Right hindlimb (tissue), 1 donor: ENCODE data around the gene SENP3.

Experiments
- DNase-seq: peaks from one replicate; pipeline ENCODE4 v3.0.0-alpha.2; 2018

The SENP3 gene

DNA sequence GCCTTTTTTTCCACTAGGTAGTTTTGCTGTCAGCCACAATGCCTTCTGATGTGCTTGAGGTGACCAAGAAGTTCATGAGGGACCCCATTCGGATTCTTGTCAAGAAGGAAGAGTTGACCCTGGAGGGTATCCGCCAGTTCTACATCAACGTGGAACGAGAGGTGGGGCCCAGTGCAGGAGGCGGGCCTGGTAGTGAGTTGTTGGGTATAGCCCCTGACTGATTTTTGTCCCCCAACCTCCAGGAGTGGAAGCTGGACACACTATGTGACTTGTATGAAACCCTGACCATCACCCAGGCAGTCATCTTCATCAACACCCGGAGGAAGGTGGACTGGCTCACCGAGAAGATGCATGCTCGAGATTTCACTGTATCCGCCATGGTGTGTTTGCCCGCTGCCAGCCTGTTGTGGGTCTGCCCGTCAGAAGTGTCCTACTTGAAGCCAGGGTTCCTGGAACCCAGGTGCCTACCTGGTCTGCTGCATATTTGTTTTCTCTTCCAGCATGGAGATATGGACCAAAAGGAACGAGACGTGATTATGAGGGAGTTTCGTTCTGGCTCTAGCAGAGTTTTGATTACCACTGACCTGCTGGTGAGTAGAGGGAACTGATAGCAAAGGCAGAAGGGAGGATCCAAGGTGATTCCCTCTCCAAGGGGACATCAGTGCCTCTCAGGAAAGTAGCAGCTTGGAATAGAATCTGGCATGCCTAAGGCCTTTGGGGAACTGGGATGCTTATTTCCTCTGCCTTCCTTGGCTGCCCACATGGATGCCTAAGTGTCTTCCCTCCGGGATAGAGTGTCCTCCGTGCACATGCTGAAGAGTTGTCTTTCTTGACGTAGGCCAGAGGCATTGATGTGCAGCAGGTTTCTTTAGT, 15.8 kb downstream of the SENP3 start:
- DNase-seq, result no peak

DNA sequence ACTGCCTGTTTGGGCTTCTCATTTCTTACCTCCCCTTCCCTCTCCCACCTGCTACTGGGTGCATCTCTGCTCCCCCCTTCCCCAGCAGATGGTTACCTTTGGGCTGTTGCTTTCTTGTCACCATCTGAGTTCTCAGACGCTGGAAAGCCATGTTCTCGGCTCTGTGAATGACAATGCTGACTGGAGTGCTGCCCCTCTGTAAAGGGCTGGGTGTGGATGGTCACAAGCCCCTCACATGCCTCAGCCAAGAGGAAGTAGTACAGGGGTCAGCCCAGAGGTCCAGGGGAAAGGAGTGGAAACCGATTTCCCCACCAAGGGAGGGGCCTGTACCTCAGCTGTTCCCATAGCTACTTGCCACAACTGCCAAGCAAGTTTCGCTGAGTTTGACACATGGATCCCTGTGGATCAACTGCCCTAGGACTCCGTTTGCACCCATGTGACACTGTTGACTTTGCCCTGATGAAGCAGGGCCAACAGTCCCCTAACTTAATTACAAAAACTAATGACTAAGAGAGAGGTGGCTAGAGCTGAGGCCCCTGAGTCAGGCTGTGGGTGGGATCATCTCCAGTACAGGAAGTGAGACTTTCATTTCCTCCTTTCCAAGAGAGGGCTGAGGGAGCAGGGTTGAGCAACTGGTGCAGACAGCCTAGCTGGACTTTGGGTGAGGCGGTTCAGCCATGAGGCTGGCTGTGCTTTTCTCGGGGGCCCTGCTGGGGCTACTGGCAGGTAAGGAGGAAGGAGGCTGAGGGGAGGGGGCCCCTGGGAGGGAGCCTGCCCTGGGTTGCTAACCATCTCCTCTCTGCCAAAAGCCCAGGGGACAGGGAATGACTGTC, 17.5 kb downstream of the SENP3 start, which contains the start of gene CD68:
Gene CD68, plus strand, starts transcription at position 638 of the 833 bp plus-strand sequence. Its CDS starts 40 bp downstream, at position 678.
- peak; percentile 68 for DNase-seq

DNA sequence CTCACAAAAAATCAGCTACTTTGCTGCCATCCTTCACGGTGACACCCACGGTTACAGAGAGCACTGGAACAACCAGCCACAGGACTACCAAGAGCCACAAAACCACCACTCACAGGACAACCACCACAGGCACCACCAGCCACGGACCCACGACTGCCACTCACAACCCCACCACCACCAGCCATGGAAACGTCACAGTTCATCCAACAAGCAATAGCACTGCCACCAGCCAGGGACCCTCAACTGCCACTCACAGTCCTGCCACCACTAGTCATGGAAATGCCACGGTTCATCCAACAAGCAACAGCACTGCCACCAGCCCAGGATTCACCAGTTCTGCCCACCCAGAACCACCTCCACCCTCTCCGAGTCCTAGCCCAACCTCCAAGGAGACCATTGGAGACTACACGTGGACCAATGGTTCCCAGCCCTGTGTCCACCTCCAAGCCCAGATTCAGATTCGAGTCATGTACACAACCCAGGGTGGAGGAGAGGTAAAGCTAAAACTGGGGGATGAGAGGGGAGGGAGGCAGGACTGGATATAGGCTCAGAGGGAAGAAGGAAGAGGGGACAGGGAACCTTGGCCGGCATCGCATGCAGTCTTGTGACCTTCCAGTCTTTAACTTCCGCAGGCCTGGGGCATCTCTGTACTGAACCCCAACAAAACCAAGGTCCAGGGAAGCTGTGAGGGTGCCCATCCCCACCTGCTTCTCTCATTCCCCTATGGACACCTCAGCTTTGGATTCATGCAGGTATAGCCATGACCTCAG, 18.3 kb downstream of the SENP3 start:
- peak; percentile 22 for DNase-seq

DNA sequence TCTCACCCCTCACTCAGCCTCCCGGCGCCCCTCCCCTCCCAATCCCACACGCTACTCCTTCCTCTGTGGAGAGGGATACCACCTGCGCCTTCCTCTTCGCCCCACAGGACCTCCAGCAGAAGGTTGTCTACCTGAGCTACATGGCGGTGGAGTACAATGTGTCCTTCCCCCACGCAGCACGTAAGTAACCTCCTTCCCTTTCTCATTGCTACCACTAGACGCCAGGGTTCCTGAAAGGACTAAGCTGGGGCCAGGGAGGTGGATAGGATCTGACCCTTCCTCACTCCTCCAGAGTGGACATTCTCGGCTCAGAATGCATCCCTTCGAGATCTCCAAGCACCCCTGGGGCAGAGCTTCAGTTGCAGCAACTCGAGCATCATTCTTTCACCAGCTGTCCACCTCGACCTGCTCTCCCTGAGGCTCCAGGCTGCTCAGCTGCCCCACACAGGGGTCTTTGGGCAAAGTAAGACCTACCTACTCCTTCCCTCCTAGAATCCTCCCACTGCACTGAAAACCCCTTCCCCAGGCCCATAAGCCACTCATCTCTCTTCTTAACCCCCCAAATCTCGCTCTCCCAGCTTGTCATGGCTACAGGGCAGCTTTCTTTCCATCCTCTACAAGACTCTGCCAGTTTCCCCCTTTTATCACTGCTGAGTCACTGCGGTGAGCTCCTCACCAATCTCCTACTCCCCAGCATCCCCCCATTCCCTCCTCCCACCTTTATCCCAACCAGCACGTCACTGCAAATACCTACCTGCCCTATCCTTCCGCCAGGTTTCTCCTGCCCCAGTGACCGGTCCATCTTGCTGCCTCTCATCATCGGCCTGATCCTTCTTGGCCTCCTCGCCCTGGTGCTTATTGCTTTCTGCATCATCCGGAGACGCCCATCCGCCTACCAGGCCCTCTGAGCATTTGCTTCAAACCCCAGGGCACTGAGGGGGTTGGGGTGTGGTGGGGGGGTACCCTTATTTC, 19.2 kb downstream of the SENP3 start:
- peak; percentile 21 for DNase-seq

DNA sequence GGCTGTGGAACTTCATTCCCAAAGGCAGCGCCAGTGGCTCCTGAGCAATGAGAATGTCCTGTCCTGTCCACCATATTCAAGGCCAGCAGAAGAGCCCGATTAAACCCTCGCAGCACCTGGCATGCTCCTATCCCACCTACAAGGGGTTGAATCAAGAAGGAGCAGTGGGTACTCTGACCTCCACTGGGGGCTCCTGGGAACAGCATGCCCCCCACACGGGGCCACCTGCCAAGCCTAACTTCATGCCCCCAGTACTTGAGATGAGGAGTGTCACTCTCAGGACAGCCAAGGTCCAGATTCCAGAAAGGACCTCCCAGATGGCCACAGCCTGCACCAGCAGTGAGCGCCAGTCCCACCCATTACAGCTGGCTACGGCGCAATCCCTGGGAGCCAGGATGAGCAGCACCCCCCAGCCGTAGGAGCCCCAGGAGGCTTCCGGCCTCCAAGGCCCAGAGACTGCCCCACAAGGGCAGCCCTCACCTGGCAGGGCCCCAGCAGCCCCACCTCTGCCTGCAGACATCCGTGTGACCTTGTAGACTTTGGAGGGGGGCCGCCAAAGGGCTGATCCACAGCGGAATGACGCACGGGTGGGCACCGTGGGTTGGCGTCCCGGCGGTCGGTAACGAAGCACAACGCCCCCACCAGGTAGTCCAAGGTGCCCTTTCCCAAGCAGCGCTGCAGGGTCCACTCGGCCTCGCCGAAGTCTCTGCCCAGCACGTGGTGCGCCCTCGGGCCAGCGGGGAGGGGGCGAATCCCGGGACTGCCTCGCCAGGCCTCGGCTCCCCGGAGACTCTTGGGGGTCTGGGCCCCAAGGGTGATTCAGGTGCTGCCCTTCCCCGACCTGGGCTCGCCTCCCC, 20.9 kb downstream of the SENP3 start:
- peak; percentile 44 for DNase-seq

DNA sequence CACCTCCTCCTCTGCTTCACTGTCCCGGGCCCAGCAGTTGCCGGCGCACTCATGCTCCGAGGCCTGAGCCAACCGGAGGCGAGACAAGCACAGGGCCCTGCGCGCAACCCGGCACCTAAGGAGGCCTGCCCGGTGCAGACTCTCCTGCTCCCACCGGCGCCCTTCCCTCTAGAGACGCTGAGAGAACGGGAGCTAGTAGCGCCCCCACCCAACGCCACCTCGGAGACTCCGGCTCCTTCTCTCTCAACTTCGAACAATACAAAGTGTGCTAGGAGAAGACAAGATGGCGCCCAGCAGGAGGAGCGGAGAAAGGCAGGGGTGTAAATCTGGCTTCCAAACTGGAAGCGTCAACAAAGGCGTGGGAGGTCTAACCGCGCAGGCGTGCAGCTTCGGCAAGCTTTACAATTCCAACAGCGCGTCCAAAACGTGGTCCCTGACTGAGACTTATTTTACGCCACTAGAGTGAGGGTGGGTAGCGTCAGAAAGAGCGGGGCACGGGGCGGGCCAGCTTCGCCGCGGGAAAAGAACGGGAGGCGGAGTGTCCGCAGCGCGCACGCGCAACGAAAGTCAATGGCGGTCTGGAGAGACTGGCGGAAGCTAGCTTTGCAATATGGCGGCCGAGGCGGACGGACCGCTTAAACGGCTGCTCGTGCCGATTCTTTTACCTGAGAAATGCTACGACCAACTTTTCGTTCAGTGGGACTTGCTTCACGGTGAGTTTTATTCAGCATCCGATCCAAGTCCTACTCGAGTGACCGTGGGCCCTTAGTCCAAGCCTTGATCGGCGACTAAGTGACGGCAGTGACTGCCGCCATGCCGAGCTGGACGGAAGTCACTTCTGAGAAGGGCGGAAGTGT, 21.8 kb downstream of the SENP3 start, which contains the start of gene MPDU1:
Gene MPDU1, plus strand, starts transcription at position 600 of the 857 bp plus-strand sequence. Its CDS starts 11 bp downstream, at position 611.
- DNase-seq, result peak; percentile 99

DNA sequence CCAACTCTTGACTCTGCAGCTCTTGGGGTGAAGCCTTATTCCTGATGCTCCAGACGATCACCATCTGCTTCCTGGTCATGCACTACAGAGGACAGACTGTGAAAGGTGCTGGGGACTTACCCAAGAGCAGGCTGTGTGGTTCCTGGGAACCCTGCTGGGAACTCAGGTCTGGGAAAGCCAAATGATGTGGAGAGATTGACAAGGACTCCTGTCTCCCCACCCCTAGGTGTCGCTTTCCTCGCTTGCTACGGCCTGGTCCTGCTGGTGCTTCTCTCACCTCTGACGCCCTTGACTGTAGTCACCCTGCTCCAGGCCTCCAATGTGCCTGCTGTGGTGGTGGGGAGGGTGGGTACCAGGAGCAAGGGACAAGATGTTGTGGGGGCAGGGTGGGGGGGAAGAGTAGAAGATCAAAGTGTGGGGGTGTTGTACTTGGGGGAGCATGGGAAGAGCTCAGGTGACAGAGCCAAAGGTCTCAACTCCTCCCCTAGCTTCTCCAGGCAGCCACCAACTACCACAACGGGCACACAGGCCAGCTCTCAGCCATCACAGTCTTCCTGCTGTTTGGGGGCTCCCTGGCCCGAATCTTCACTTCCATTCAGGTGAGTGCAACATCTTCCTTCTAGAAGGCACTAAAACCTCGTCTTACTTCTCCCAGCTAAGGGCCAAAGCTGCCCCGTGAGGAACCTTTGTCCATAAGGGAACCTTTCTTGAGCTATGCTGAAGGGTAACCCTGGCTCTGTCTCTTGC, 25.1 kb downstream of the SENP3 start:
- DNase-seq, result no peak

DNA sequence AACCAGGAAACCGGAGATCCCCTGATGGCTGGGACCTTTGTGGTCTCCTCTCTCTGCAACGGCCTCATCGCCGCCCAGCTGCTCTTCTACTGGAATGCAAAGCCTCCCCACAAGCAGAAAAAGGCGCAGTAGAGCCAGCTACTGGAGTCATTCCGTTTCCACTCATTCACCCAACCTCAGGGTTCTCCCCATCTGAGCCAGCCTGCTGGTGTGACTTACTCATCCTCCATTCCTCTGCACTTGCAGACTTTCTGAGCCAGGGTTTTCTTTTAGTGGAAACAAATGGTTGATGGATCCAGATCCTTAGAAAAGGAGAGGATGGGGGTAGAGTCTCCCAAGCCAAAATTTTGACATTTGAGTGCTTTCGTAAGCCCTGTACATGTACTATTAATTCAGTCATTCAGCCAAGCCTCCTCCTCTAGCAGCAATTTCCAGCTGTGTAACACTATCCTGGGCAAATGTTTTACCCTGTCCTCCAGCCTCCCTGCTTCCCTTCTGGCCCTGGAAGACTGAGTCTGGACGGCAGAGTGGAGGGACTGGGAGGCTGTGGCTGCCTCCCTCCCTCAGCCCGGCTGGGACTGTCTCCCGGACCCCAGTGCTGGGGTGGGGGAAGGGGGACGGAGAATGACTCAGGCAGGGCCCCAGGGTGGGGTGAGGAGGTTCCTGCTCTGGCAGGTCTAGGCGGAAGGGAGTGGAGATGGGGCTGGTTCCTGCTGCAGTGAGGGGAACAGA, 25.9 kb downstream of the SENP3 start:
- DNase-seq, result peak; percentile 51

DNA sequence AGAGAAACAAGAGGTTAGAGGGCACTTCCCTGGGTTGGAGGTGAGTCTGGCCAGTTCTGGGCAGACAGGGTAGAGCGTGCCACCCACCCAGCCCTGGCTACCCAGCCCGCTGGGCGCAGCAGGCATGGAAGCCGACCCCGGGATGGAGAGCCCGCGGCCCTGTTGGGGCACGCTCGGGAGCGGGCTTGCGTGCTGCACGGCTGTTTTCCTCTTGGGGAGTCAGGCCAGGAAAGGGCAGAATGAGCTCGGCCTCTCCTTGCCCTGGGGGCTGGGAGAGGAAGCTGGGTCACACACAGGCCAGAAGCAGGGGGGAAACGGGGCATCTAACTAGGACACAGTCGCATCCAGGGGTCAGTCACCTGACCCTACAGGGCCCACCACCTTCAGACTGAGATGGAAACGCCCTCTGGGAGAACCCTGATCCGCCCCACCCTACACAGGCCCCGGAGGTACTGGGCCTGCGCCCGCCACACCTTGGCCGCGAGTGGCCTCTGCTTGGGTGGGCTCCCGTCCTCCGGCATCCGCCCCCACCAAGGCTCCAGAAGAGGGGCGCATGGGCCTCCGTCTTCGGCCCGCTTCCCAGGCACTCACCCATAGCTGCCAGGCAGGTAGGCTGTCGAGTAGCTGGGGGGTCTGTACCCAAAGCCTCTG, 27.0 kb downstream of the SENP3 start:
- peak; percentile 29 for DNase-seq

DNA sequence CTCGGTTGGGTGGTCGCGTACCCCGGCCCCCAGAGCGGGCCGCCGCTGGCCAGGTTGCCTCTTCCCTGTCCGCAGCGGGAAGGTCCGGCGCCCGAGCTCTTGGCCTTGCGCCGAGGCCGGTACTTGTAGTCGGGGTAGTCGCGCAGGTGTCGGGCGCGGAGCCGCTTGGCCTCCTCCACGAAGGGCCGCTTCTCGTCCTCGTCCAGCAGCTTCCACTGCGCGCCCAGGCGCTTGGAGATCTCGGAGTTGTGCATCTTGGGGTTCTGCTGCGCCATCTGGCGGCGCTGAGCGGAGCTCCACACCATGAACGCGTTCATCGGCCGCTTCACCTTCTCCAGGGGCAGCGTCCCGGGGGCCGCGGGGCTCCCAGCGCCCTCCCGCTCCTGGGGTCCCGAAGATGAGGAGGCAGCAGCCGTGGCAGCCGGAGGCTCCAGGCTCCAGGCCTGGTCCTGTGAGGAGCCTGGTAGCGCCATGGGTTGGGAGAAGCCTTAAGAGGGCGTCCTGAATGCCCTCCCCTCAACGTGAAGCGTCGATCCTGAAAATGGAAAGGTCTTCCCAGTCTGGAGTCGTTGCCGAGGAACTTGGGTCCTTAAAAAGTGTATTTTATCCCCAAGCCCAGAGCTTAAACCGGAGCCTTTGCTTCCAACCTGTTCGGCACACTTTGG, 27.6 kb downstream of the SENP3 start:
- DNase-seq, result peak; percentile 88

DNA sequence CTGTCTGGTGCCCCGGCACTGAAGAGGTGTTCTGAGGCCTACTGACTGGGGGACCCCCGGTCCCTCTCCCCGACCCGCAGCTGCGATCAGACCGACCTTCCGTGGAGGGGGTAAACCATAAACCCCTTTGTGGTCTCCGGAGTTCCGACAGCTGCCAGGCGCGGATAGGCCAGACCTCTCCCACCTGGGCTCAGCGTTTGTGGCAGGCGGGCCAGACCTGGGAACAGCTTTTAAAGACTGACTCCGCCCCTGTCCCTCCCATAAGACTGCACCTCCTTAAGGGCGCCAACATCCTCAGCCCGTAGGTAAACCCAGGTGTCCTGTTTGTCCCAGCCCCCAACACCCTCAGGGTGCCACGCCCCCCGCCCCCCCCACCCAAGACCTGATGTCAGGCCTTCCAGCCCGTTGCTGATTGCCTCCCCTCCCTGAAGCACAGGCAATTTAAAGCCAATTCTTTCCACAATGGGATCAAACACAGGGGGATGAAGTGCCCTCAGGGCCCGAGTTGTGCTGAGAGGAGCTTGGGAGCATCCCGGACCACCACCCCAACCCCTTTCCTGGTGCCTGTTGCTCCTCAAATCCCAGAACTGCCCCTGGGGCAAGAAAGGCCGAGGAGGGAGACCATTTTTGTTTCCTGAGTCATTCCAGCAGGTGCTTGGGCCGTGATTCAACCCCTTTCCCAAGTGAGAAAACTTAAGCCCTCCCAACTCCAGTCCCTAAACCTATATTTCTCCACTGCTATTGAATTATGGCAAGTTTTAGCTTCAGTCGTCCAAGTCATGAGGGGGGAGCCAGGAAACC, 28.4 kb downstream of the SENP3 start, which contains the start of gene SOX15:
Gene SOX15, minus strand, starts transcription at position 204 of the 801 bp plus-strand sequence. CDS start 418 bp downstream, outside the sequence.
- DNase-seq, result peak; percentile 44

DNA sequence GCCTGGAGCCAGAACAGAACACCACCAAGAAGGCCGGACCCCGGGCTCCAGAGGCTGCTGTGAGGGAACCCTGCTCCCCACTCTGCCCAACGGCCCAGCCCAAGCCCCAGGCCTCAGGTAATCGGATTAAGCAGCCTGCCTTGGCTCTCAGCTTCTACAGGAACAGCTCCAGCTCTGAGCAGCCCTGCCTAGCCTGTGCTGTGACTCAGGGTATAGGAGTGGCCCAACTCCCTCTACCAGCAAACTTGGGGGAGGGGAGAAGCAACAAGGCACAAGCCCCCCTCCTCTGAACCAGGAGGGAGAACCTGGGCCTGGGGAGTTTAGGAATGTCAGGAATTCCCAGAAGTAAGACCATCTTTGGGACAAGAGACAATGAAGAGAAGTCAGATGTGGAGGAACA, 29.0 kb downstream of the SENP3 start:
- DNase-seq, result no peak

DNA sequence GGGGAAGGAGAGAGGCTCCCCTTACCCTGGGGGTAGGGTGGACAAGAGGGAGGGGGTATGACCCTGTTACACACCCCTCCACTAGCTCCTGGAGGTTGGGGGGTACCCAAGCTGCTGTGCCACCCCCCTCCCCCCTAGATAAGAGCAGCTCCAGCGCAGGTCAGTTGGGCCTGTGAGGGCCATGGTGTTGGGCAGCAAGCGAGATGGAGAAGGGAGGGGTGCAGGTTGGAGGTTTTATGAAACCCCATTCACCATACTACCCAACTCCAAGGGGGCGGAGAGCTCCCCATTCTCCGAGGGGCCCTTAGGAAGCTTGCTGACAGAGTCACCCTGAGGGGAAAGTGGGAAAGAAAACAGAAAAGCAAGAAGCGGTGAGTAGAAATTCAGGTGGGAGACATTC, 29.9 kb downstream of the SENP3 start:
- no peak for DNase-seq

DNA sequence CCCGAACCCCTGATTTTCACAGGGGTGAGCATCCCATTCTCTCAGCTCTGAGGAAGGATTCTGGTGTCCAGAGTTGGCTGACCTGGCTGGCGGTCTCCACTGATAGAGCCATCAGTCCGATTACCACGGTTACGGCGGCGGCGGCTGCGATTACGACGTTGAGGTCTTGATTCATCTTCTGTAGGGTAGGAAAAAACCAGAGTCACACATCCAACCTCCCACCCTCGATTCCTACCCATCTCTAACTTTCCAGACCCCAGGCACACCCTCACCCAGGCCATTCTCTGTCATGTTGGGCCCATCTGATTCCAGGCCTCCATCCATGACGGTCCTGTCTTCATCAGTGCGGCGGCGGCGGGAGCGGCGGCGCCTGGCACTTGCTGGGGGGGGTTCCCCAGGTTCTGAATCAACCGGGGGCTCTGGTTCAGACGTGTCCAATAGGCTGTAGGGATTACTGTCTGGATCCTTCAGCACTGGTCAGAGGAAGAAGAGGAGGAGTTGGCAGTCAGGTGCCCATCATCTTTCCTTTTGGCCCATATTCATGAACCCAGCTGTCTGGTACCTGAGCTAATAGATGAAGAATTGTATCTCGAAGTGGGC, 30.8 kb downstream of the SENP3 start:
- DNase-seq, result no peak

DNA sequence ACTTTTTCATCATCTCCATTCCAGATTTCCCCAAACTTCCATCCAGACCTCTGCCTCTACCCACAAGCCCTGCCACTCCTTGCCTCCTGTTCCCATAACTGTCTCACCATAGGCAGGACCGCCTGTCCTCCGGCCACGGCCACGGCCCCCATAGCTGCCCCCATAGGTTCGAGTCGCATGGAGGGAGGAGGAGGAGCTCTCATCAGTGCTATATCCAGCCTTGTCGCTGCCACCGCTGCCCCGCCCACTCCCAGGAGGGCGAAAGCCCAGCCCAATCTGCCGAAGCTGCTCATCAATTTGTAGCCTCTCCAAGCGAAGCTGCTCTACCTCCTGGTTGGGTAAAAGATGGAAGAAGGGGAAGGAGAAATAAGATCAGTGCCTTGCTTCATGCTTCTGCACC, 31.6 kb downstream of the SENP3 start:
- DNase-seq, result peak; percentile 24
